PC-9 (cell line): Measurements from ENCODE around the gene BACH1.

Experiments
- EZH2 ChIP-seq: fragments of 200-600 bp; sonication (generic); IDR thresholded peaks from 2 replicates; pipeline ENCODE4 v1.8.0; 2017; ENCODE audit warnings: antibody characterized with exemption, low read depth
- TF ChIP-seq, protein P1 (sequence below): fragments of 200-600 bp; sonication (generic); conservative IDR thresholded peaks from 2 replicates; pipeline ENCODE4 v1.6.1; 2017; ENCODE audit warnings: mixed run types, antibody characterized with exemption, mild to moderate bottlenecking, moderate library complexity

DNA sequence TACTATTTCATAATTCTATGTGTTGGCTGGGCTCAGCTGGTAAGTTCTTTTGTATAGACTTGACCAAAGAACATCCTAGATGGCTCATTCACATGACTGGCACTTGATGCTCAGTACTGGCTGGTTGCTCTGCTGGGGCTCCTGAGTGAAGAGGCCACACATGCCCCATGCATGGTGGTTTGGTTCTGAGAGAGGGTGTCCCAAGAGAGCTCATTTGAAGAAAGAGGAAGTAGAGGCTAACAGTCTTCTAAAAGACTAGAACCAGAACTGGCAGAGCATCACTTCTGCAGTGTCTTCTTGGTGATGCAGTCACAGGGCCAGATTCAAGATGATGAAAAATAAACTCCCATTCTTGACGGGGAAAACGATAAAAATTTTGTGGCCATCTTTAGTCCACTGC, 5.2 kb upstream of the BACH1 start:
- TF ChIP-seq, protein P1, sequence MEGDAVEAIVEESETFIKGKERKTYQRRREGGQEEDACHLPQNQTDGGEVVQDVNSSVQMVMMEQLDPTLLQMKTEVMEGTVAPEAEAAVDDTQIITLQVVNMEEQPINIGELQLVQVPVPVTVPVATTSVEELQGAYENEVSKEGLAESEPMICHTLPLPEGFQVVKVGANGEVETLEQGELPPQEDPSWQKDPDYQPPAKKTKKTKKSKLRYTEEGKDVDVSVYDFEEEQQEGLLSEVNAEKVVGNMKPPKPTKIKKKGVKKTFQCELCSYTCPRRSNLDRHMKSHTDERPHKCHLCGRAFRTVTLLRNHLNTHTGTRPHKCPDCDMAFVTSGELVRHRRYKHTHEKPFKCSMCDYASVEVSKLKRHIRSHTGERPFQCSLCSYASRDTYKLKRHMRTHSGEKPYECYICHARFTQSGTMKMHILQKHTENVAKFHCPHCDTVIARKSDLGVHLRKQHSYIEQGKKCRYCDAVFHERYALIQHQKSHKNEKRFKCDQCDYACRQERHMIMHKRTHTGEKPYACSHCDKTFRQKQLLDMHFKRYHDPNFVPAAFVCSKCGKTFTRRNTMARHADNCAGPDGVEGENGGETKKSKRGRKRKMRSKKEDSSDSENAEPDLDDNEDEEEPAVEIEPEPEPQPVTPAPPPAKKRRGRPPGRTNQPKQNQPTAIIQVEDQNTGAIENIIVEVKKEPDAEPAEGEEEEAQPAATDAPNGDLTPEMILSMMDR: no peak
- TF ChIP-seq EZH2: no peak
